Keratinocyte (primary cell): ENCODE results near the gene NUMB. TPM values are rescaled to one million over a fixed set of nuclear protein-coding genes. Genes with fewer than 3 reads are reported as not detected.

Experiments
- DNase-seq: peaks from one replicate; pipeline ENCODE4 v3.0.0-alpha.2; 2011; ENCODE audit warnings: low read depth, missing footprints, low spot score
- FAIRE-seq: peaks from 2 replicates; lab custom pipeline; 2011; peaks lifted over from hg19 to GRCh38; lab: Jason Lieb, UNC
- H2AFZ ChIP-seq: 2 replicates; pipeline ENCODE4 v1.6.0; 2012; ENCODE audit warnings: low read length, control low read depth, inconsistent platforms; ENCODE audit not compliant: control insufficient read depth
- H3K27ac ChIP-seq: 2 replicates; pipeline ENCODE4 v1.5.1; 2011; ENCODE audit warnings: low read length; ENCODE audit not compliant: control insufficient read depth, insufficient read depth
- H3K27me3 ChIP-seq: 3 replicates; pipeline ENCODE4 v1.6.0; 2011; ENCODE audit warnings: low read length; ENCODE audit not compliant: control insufficient read depth, insufficient read depth; ENCODE audit errors: extremely low read depth
- H3K36me3 ChIP-seq, 2 experiments: 2 replicates in 1 of 2; 3 replicates in 1 of 2; pipeline ENCODE4 v1.5.1; 2011; ENCODE audit warnings: low read length in 2 of 2, mild to moderate bottlenecking in 1 of 2; ENCODE audit not compliant: control insufficient read depth in 2 of 2, insufficient read depth in 2 of 2; ENCODE audit errors: extremely low read depth in 1 of 2
- H3K4me1 ChIP-seq: 3 replicates; pipeline ENCODE4 v1.5.1; 2011; ENCODE audit warnings: low read length; ENCODE audit not compliant: control insufficient read depth, insufficient read depth; ENCODE audit errors: extremely low read depth
- H3K4me2 ChIP-seq: 3 replicates; pipeline ENCODE4 v1.6.0; 2011; ENCODE audit warnings: low read depth, low read length; ENCODE audit not compliant: control insufficient read depth, insufficient read depth; ENCODE audit errors: extremely low read depth
- H3K4me3 ChIP-seq, 3 experiments: fragments of 200-600 bp in 1 of 3; sonication (generic) in 1 of 3; 2 replicates in 2 of 3; 3 replicates in 1 of 3; pipeline ENCODE4 v1.5.1; 2011 to 2016; ENCODE audit warnings: low read length in 3 of 3, mild to moderate bottlenecking in 3 of 3, control low read depth in 2 of 3, inconsistent platforms in 1 of 3, low read depth in 1 of 3, mixed read lengths in 1 of 3, mixed run types in 1 of 3, moderate library complexity in 1 of 3; ENCODE audit not compliant: control insufficient read depth in 2 of 3, insufficient read depth in 2 of 3; ENCODE audit errors: extremely low read depth in 1 of 3
- H3K79me2 ChIP-seq: 2 replicates; pipeline ENCODE4 v1.6.0; 2012; ENCODE audit warnings: low read length; ENCODE audit not compliant: control insufficient read depth, insufficient read depth
- H3K9ac ChIP-seq: 3 replicates; pipeline ENCODE4 v1.6.0; 2011; ENCODE audit warnings: low read length; ENCODE audit not compliant: control insufficient read depth, insufficient read depth; ENCODE audit errors: extremely low read depth
- H3K9me1 ChIP-seq: 3 replicates; pipeline ENCODE4 v1.6.0; 2011; ENCODE audit warnings: low read length; ENCODE audit not compliant: control insufficient read depth, insufficient read depth; ENCODE audit errors: extremely low read depth
- H3K9me3 ChIP-seq: 2 replicates; pipeline ENCODE4 v1.5.1; 2012; ENCODE audit warnings: low read depth, low read length; ENCODE audit not compliant: control insufficient read depth
- H4K20me1 ChIP-seq: 3 replicates; pipeline ENCODE4 v1.6.0; 2011; ENCODE audit warnings: low read length; ENCODE audit not compliant: control insufficient read depth, insufficient read depth; ENCODE audit errors: extremely low read depth
- EZH2 ChIP-seq: IDR thresholded peaks from one replicate; pipeline ENCODE4 v1.6.1; 2012; ENCODE audit warnings: inconsistent platforms, mild to moderate bottlenecking, low read length, moderate library complexity
- dilution Hi-C: fragments of 300-500 bp; cut with MboI; formaldehyde crosslinking; loops from one replicate; pipeline ENCODE4 v1.7.0; 2020; ENCODE audit warnings: low sequenced_read_pairs; ENCODE audit not compliant: extremely low pct_ligation_motif_present
- polyA plus RNA-seq, 5 experiments: library from polyadenylated mRNA; depleted of rRNA in 3 of 5; stranded (reverse) in 3 of 5; stranded (forward) in 1 of 5; unstranded in 1 of 5; fragments of >200 nt; gene quantifications; 1 replicate in 1 of 5; 2 replicates in 3 of 5; 3 replicates in 1 of 5; pipeline versions ENCODE4 v1.2.1 to v1.2.3, GENCODE V29; 2011 to 2012; ENCODE audit warnings: missing spikeins in 2 of 5, low read depth in 1 of 5, low replicate concordance in 1 of 5
- TF ChIP-seq, protein P1 (sequence below), 3 experiments: IDR thresholded peaks in 1 of 3; conservative IDR thresholded peaks in 1 of 3; optimal IDR thresholded peaks in 1 of 3; 2 replicates in 2 of 3; 3 replicates in 1 of 3; pipeline versions ENCODE3 to v1.5.1; 2011; ENCODE audit warnings: low read length in 3 of 3, mild to moderate bottlenecking in 3 of 3, moderate library complexity in 2 of 3, control low read depth in 1 of 3, inconsistent platforms in 1 of 3; ENCODE audit not compliant: insufficient read depth in 2 of 3; ENCODE audit errors: extremely low read depth in 1 of 3

Gene NUMB
- polyA plus RNA-seq, 1 donor (not counting 4 experiments of a cell fraction or from before 2014, with no cell fraction given), result 110 TPM

DNA sequence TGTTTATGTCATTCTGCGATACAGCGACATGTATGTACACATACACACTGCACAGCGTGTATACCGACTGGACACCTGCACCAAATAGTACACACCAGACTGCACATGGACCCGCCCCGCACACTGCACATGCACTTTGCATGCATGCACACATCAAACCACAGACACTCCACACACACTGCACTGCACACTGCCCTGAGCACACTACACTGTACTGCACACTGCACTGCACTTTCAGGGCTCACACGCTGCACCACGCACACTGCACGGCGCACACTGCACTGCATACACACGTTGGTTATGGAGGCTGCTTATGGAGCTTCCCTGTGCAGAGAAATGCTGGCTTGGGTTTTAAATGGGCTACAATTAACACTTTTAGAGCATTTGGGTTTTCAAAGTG is 219.4 kb downstream of the NUMB start:
- H2AFZ ChIP-seq, result no peak overlapping the region
- H3K9me3 ChIP-seq, result no peaks in the 10 kb centered on the region
- H3K4me2 ChIP-seq, result peak overlapping the region; percentile 89
- no peak overlapping the region for H3K27ac ChIP-seq
- DNase-seq (no peak), FAIRE-seq (no peak)
- dilution Hi-C loops, result no loop called here
- H3K4me3 ChIP-seq, result peak overlapping the region in 1 of 3 experiments; percentile 56
- peaks cover 3% of the 10 kb centered on the region for H4K20me1 ChIP-seq
- H3K9me1 ChIP-seq, result peaks cover 3% of the 10 kb centered on the region
- peaks cover 62% of the 10 kb centered on the region for H3K27me3 ChIP-seq
- H3K79me2 ChIP-seq, result no peaks in the 10 kb centered on the region
- TF ChIP-seq, protein P1, sequence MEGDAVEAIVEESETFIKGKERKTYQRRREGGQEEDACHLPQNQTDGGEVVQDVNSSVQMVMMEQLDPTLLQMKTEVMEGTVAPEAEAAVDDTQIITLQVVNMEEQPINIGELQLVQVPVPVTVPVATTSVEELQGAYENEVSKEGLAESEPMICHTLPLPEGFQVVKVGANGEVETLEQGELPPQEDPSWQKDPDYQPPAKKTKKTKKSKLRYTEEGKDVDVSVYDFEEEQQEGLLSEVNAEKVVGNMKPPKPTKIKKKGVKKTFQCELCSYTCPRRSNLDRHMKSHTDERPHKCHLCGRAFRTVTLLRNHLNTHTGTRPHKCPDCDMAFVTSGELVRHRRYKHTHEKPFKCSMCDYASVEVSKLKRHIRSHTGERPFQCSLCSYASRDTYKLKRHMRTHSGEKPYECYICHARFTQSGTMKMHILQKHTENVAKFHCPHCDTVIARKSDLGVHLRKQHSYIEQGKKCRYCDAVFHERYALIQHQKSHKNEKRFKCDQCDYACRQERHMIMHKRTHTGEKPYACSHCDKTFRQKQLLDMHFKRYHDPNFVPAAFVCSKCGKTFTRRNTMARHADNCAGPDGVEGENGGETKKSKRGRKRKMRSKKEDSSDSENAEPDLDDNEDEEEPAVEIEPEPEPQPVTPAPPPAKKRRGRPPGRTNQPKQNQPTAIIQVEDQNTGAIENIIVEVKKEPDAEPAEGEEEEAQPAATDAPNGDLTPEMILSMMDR (optimal IDR thresholded peaks at IDR 0.05 in 1 of 3, IDR thresholded peaks at IDR 0.05 in 1 of 3, conservative IDR thresholded peaks at IDR 0.05 in 1 of 3; ENCODE audit: extremely low read depth in 1 of 3, insufficient read depth in 2 of 3, low read length in 3 of 3), result no peak
- no peak for TF ChIP-seq EZH2
- no peaks in the 10 kb centered on the region for H3K36me3 ChIP-seq
- H3K9ac ChIP-seq, result no peak overlapping the region
- peaks cover 42% of the 10 kb centered on the region for H3K4me1 ChIP-seq

DNA sequence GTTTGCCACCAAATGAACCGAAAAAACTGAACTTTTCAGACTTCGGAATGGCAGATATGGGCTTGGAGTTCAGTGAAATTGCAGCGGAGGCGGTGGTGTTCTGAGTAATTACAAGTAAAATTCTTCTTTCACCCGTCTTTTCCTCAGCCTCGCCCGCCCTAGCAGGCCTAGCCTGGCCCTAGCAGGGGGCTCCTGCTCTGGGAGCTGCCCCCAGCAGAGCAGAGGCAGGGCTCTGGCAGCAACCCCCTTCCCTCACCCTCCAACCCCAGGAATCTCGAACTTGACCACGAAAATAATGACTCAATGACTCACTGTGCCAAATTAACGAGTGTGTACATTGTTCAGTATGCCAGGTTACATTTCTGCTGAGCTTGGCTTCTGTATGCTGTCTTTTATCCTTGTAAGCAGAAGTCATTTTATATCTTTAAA is 219.9 kb downstream of the NUMB start:
- Histone ChIP-seq H3K79me2 (no peaks in the 10 kb centered on the region), H3K9me1 (peaks cover 3% of the 10 kb centered on the region), H3K9ac (peak overlapping the region; percentile 20), H4K20me1 (peaks cover 3% of the 10 kb centered on the region), H3K36me3 (no peaks in the 10 kb centered on the region), H3K9me3 (no peaks in the 10 kb centered on the region), H3K4me1 (peaks cover 42% of the 10 kb centered on the region), H3K27me3 (peaks cover 67% of the 10 kb centered on the region), H2AFZ (peak overlapping the region; percentile 27), H3K4me2 (peak overlapping the region; percentile 89), H3K4me3 (peak overlapping the region; percentile 43 to 56 (median 46)), H3K27ac (no peak overlapping the region)
- no peak for TF ChIP-seq EZH2
- TF ChIP-seq, protein P1 (optimal IDR thresholded peaks at IDR 0.05 in 1 of 3, IDR thresholded peaks at IDR 0.05 in 1 of 3, conservative IDR thresholded peaks at IDR 0.05 in 1 of 3; ENCODE audit: extremely low read depth in 1 of 3, insufficient read depth in 2 of 3, low read length in 3 of 3), result no peak
- peak; percentile 95 for FAIRE-seq
- dilution Hi-C loops, result no loop called here
- no peak for DNase-seq
